ENCODE results near the gene EFNA4. TPM values are rescaled to one million over a fixed set of nuclear protein-coding genes. Genes with fewer than 3 reads are reported as not detected.

Gene EFNA4
- total and polyA plus RNA-seq, 11 donors = 1.1 to 4.8 (median 2.2) TPM

GRCh38 chr1:155040358-155041093, 23.0 kb upstream of the EFNA4 start:
- no peak for TF ChIP-seq POLR2A (IDR thresholded peaks at IDR 0.05)
- no peak for TF ChIP-seq CTCF (IDR thresholded peaks at IDR 0.05)
- intact Hi-C loops (cut with DNase I) = no loop called here
- Histone ChIP-seq H3K9me3 (no peaks in the 10 kb centered on the region), H3K4me1 (peaks cover 0 to 42% (median 10%) of the 10 kb centered on the region in 12 donors), H3K27me3 (no peaks in the 10 kb centered on the region), H3K36me3 (no peaks in the 10 kb centered on the region), H3K27ac (no peak overlapping the region), H3K4me3 (no peak overlapping the region)
- ATAC-seq = no peak
- no peak for DNase-seq
- 82 to 91% (median 90%) methylated on average over 14 of the region's 14 CpGs for WGBS, 4 donors

GRCh38 chr1:155042789-155043188, 20.8 kb upstream of the EFNA4 start:
- TF ChIP-seq POLR2A (IDR thresholded peaks at IDR 0.05) = no peak
- no peak for TF ChIP-seq CTCF (IDR thresholded peaks at IDR 0.05)
- Histone ChIP-seq H3K4me1 (peaks cover 0 to 27% (median 10%) of the 10 kb centered on the region in 12 donors), H3K4me3 (no peak overlapping the region), H3K27me3 (no peaks in the 10 kb centered on the region), H3K9me3 (no peaks in the 10 kb centered on the region), H3K36me3 (no peaks in the 10 kb centered on the region), H3K27ac (no peak overlapping the region)
- intact Hi-C loops (cut with DNase I) = no loop called here
- ATAC-seq = no peak
- 80 to 84% (median 82%) methylated on average over 5 of the region's 5 CpGs for WGBS, 4 donors
- DNase-seq = no peak

GRCh38 chr1:155043301-155043702, 20.2 kb upstream of the EFNA4 start:
- TF ChIP-seq POLR2A (IDR thresholded peaks at IDR 0.05) (no peak), CTCF (IDR thresholded peaks at IDR 0.05) (no peak)
- no peaks in the 10 kb centered on the region for H3K9me3 ChIP-seq
- no peaks in the 10 kb centered on the region for H3K36me3 ChIP-seq

GRCh38 chr1:155043793-155044192, 19.7 kb upstream of the EFNA4 start:
- H3K36me3 ChIP-seq = no peaks in the 10 kb centered on the region
- no peak for ATAC-seq
- no peak for DNase-seq
- intact Hi-C loops (cut with DNase I) = loop anchor here in 4 of 10 donors (2.0 kb wide), 1 partner anchor 41 kb away; no protein-coding TSS in a partner anchor
- no peak overlapping the region for H3K27ac ChIP-seq
- H3K27me3 ChIP-seq = no peaks in the 10 kb centered on the region
- H3K4me1 ChIP-seq = peaks cover 0 to 21% (median 9%) of the 10 kb centered on the region in 12 donors
- H3K9me3 ChIP-seq = no peaks in the 10 kb centered on the region
- H3K4me3 ChIP-seq = no peak overlapping the region
- WGBS, 4 donors = 77 to 87% (median 80%) methylated on average over 3 of the region's 3 CpGs
- TF ChIP-seq POLR2A (IDR thresholded peaks at IDR 0.05) (no peak), CTCF (IDR thresholded peaks at IDR 0.05) (no peak)

More at GRCh38 chr1:155043301-155043702, 20.2 kb upstream of the EFNA4 start:
- no peak overlapping the region for H3K27ac ChIP-seq
- intact Hi-C loops (cut with DNase I) = no loop called here
- DNase-seq (no peak), ATAC-seq (no peak)
- H3K4me3 ChIP-seq = no peak overlapping the region
- no peaks in the 10 kb centered on the region for H3K27me3 ChIP-seq
- WGBS, 4 donors = 84 to 90% (median 89%) methylated on average over 10 to 12 of the region's 12 CpGs
- H3K4me1 ChIP-seq = peaks cover 0 to 26% (median 10%) of the 10 kb centered on the region in 12 donors

Data from heart left ventricle (tissue), 16 donors.